GM19238 (cell line): ENCODE results near the gene CFAP20.

Experiments
- DNase-seq: peaks from one replicate; pipeline ENCODE4 v3.0.0; 2011; ENCODE audit warnings: low spot score; ENCODE audit not compliant: insufficient read length

The CFAP20 gene

GRCh38 chr16:58125041-58125440 lies 4.1 kb downstream of the CFAP20 start:
- DNase-seq, result no peak

- no peak for DNase-seq
Measured at GRCh38 chr16:58124601-58124915, 4.6 kb downstream of the CFAP20 start.

GRCh38 chr16:58123896-58124600 lies 5.1 kb downstream of the CFAP20 start:
- no peak for DNase-seq

GRCh38 chr16:58121132-58121531 lies 8.0 kb downstream of the CFAP20 start:
- DNase-seq, result no peak

- DNase-seq, result no peak
Measured at GRCh38 chr16:58120234-58120633, 8.9 kb downstream of the CFAP20 start.

- DNase-seq, result no peak
Measured at GRCh38 chr16:58119509-58119845, 9.7 kb downstream of the CFAP20 start.

GRCh38 chr16:58118801-58119508 lies 10.2 kb downstream of the CFAP20 start:
- DNase-seq, result no peak

- DNase-seq, result no peak
Measured at GRCh38 chr16:58116529-58116928, 12.7 kb downstream of the CFAP20 start.

GRCh38 chr16:58116081-58116480 lies 13.1 kb downstream of the CFAP20 start:
- no peak for DNase-seq

GRCh38 chr16:58114827-58115825 lies 14.1 kb downstream of the CFAP20 start:
- no peak for DNase-seq

- DNase-seq, result no peak
Measured at GRCh38 chr16:58111302-58111627, 17.9 kb downstream of the CFAP20 start.

GRCh38 chr16:58110571-58111301 lies 18.4 kb downstream of the CFAP20 start:
- DNase-seq, result no peak

GRCh38 chr16:58109881-58110280 lies 19.3 kb downstream of the CFAP20 start:
- no peak for DNase-seq

- DNase-seq, result no peak
Measured at GRCh38 chr16:58109330-58109729, 19.9 kb downstream of the CFAP20 start.

- no peak for DNase-seq
Measured at GRCh38 chr16:58107709-58108108, 21.5 kb downstream of the CFAP20 start.

- no peak for DNase-seq
Measured at GRCh38 chr16:58107228-58107627, 22.0 kb downstream of the CFAP20 start.

- DNase-seq, result no peak
Measured at GRCh38 chr16:58105631-58106030, 23.6 kb downstream of the CFAP20 start.

GRCh38 chr16:58102665-58103392 lies 26.4 kb downstream of the CFAP20 start:
- no peak for DNase-seq

- DNase-seq, result no peak
Measured at GRCh38 chr16:58099956-58100300, 29.3 kb downstream of the CFAP20 start.

GRCh38 chr16:58099097-58099955 lies 29.9 kb downstream of the CFAP20 start:
- DNase-seq, result no peak
